B cell (primary cell): ENCODE measurements around the gene TPP2. TPM values are rescaled to one million over a fixed set of nuclear protein-coding genes. Genes with fewer than 3 reads are reported as not detected.

Experiments
- ATAC-seq: fragments of 200-7000 bp; cut with Tn5 transposase; one replicate; pipeline ENCODE4 v1.10.0; 2021; ENCODE audit warnings: low read depth, mild to moderate bottlenecking, moderate number of reproducible peaks, moderate library complexity
- CTCF ChIA-PET: fragments of 350-600 bp; sonication (Branson Sonifier 250); formaldehyde crosslinking; loops from one replicate; lab custom pipeline; 2021; ENCODE audit warnings: antibody characterized with exemption, inconsistent platforms; lab: Charles Lee
- POLR2A ChIA-PET: fragments of 350-600 bp; sonication (Branson Sonifier 250); formaldehyde crosslinking; loops from one replicate; lab custom pipeline; 2021; ENCODE audit warnings: antibody characterized with exemption; lab: Charles Lee
- DNase-seq: peaks from one replicate; pipeline ENCODE4 v3.0.0; 2013
- H2AFZ ChIP-seq: 2 replicates; pipeline ENCODE4 v1.6.1; 2012; ENCODE audit warnings: mild to moderate bottlenecking, low read depth, low read length; ENCODE audit not compliant: insufficient read depth, poor library complexity, severe bottlenecking
- H3K27ac ChIP-seq, 2 donors: 1 replicate in 1 of 2; 2 replicates in 1 of 2; pipeline ENCODE4 v1.5.1; 2012 to 2013; ENCODE audit warnings: low read length in 2 of 2, mild to moderate bottlenecking in 2 of 2, moderate library complexity in 1 of 2
- H3K27me3 ChIP-seq, 4 experiments: fragments of 200-600 bp in 1 of 4; sonication (generic) in 1 of 4; replicated peaks in 1 of 4; 1 replicate in 2 of 4; 2 replicates in 2 of 4; pipeline versions ENCODE4 v1.6.1 to v1.7.0; 2013 to 2016; ENCODE audit warnings: low read length in 3 of 4, mild to moderate bottlenecking in 2 of 4, mixed read lengths in 1 of 4, moderate library complexity in 1 of 4; ENCODE audit not compliant: insufficient read depth in 4 of 4, control insufficient read depth in 3 of 4; ENCODE audit errors: control extremely low read depth in 1 of 4
- H3K36me3 ChIP-seq, 2 experiments: replicated peaks in 1 of 2; 1 replicate in 1 of 2; 2 replicates in 1 of 2; pipeline versions ENCODE4 v1.6.1 to v1.7.1; 2013; ENCODE audit warnings: low read length in 1 of 2; ENCODE audit not compliant: insufficient read depth in 2 of 2, control insufficient read depth in 1 of 2; ENCODE audit errors: control extremely low read depth in 1 of 2, extremely low read depth in 1 of 2
- H3K4me1 ChIP-seq, 2 donors: fragments of 200-600 bp in 1 of 2; sonication (generic) in 1 of 2; 1 replicate in 1 of 2; 2 replicates in 1 of 2; pipeline versions ENCODE4 v1.5.1 to v1.6.1; 2013 to 2017; ENCODE audit warnings: low read length in 2 of 2; ENCODE audit not compliant: control insufficient read depth in 2 of 2, insufficient read depth in 2 of 2
- H3K4me2 ChIP-seq: replicated peaks from 2 replicates; pipeline ENCODE3; 2012; ENCODE audit warnings: mild to moderate bottlenecking, low read depth, low read length; ENCODE audit not compliant: poor library complexity, severe bottlenecking
- H3K4me3 ChIP-seq, 5 experiments: fragments of 200-600 bp in 1 of 5; sonication (generic) in 1 of 5; 1 replicate in 3 of 5; 2 replicates in 2 of 5; pipeline versions ENCODE4 v1.5.1 to v1.7.0; 2011 to 2016; ENCODE audit warnings: low read length in 4 of 5, mild to moderate bottlenecking in 4 of 5, low read depth in 2 of 5, control low read depth in 1 of 5, moderate library complexity in 1 of 5; ENCODE audit not compliant: insufficient read depth in 1 of 5; ENCODE audit errors: control extremely low read depth in 1 of 5, extremely low read depth in 1 of 5
- H3K79me2 ChIP-seq: fragments of 200-600 bp; sonication (generic); one replicate; pipeline ENCODE4 v1.6.0; 2016; ENCODE audit warnings: low read length; ENCODE audit not compliant: control insufficient read depth, insufficient read depth
- H3K9ac ChIP-seq: fragments of 200-600 bp; sonication (generic); 2 replicates; pipeline ENCODE4 v1.6.1; 2017; ENCODE audit warnings: mild to moderate bottlenecking, low read length, moderate library complexity
- H3K9me3 ChIP-seq, 3 donors: one replicate each; pipeline versions ENCODE4 v1.6.1 to v1.7.1; 2013; ENCODE audit warnings: low read length in 2 of 3; ENCODE audit not compliant: control insufficient read depth in 2 of 3, insufficient read depth in 1 of 3; ENCODE audit errors: control extremely low read depth in 1 of 3
- H4K20me1 ChIP-seq: 2 replicates; pipeline ENCODE4 v1.6.0; 2012; ENCODE audit warnings: mild to moderate bottlenecking, low read length; ENCODE audit not compliant: insufficient read depth, control insufficient read depth, poor library complexity, severe bottlenecking
- H3K27ac Mint-ChIP-seq: one replicate; pipeline ENCODE4 v1.8.0; 2021; ENCODE audit warnings: mixed read lengths
- H3K27me3 Mint-ChIP-seq: one replicate; pipeline ENCODE4 v1.8.0; 2021; ENCODE audit warnings: mixed read lengths
- H3K4me1 Mint-ChIP-seq: one replicate; pipeline ENCODE4 v1.8.0; 2021; ENCODE audit warnings: mixed read lengths
- H3K4me3 Mint-ChIP-seq: one replicate; pipeline ENCODE4 v1.8.0; 2021; ENCODE audit warnings: mixed read lengths
- H3K9me3 Mint-ChIP-seq: one replicate; pipeline ENCODE4 v1.8.0; 2022; ENCODE audit warnings: mixed read lengths; ENCODE audit not compliant: insufficient read depth
- CTCF ChIP-seq: fragments of 200-600 bp; IDR thresholded peaks from one replicate; pipeline ENCODE4 v1.8.0; 2022; ENCODE audit warnings: antibody characterized with exemption, mild to moderate bottlenecking
- EZH2 ChIP-seq: IDR thresholded peaks from 2 replicates; pipeline ENCODE4 v1.6.1; 2012; ENCODE audit warnings: borderline replicate concordance, low read depth, mild to moderate bottlenecking, moderate library complexity, low read length; ENCODE audit not compliant: insufficient read depth, poor library complexity, severe bottlenecking
- WGBS: methylation state at CpG from one replicate; pipeline ENCODE4 v1.1.5; 2013; ENCODE audit warnings: missing lambda C conversion rate; ENCODE audit not compliant: insufficient coverage; 5-methylcytosine and 5-hydroxymethylcytosine counted together
- intact Hi-C: fragments of 100-400 bp; cut with micrococcal nuclease; formaldehyde crosslinking; loops from one replicate; pipeline ENCODE4 v1.10.0; 2022
- polyA plus RNA-seq: library from polyadenylated mRNA; depleted of rRNA; stranded (reverse); fragments of >200 nt; gene quantifications from 2 replicates; pipeline ENCODE4 v1.2.3, GENCODE V29; 2012
- total RNA-seq, 2 donors: library from RNA; stranded (reverse); fragments of 120-200 nt in 1 of 2; gene quantifications; 1 replicate in 1 of 2; 2 replicates in 1 of 2; pipeline versions ENCODE4 v1.2.3 to v1.2.4, GENCODE V29; 2013 to 2022

The TPP2 gene
- total and polyA plus RNA-seq, 2 donors (not counting 1 experiment from before 2014, with no cell fraction given) = 22.1 to 51.1 TPM

- H3K27me3 ChIP-seq = peaks cover 0 to 5% (median 0%) of the 10 kb centered on the region in 4 experiments
- peaks cover 0 to 9% (median 0%) of the 10 kb centered on the region in 3 donors for H3K9me3 ChIP-seq
- no peak overlapping the region for H3K27ac ChIP-seq
- CTCF ChIA-PET = no interaction called here
- peaks cover 19% of the 10 kb centered on the region for H3K27me3 Mint-ChIP-seq
- H3K9ac ChIP-seq = no peak overlapping the region
- no peak overlapping the region for H3K4me2 ChIP-seq
- H4K20me1 ChIP-seq = no peaks in the 10 kb centered on the region
- POLR2A ChIA-PET = no interaction called here
- no peak for TF ChIP-seq CTCF
- no peak for TF ChIP-seq EZH2
- H3K4me3 Mint-ChIP-seq = no peak overlapping the region
- DNase-seq (no peak), ATAC-seq (no peak)
- no peaks in the 10 kb centered on the region for H3K79me2 ChIP-seq
- no peaks in the 10 kb centered on the region for H3K36me3 ChIP-seq
- no peak overlapping the region for H3K4me3 ChIP-seq
- WGBS = 70% methylated on average over 8 of the region's 8 CpGs
- H3K4me1 ChIP-seq = no peaks in the 10 kb centered on the region
- no peak overlapping the region for H2AFZ ChIP-seq
- H3K9me3 Mint-ChIP-seq = peaks cover 4% of the 10 kb centered on the region
- no peaks in the 10 kb centered on the region for H3K4me1 Mint-ChIP-seq
- intact Hi-C loops = no loop called here
- H3K27ac Mint-ChIP-seq = no peak overlapping the region
Observed at GRCh38 chr13:102702965-102703725, 106.4 kb downstream of the TPP2 start.

DNA sequence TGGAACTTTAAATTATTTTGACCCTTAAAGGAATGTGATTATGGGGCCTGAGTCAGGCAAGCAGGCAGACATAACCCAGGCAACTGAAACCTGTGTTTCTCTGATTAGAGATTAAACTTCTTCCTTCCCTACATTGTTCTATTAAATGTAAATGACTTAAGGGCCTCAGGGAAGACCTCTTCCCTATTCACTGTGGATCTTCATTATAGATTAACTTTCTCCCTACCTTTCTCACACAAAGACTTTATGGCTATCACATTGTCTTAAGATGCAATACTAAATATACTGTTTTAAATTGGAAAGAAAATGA, 106.9 kb downstream of the TPP2 start:
- Histone ChIP-seq H4K20me1 (no peaks in the 10 kb centered on the region), H3K79me2 (no peaks in the 10 kb centered on the region), H3K9me3 (peaks cover 0 to 6% (median 0%) of the 10 kb centered on the region in 3 donors), H3K27me3 (peaks cover 0 to 2% (median 0%) of the 10 kb centered on the region in 4 experiments), H3K27ac (no peak overlapping the region), H3K9ac (no peak overlapping the region), H3K36me3 (no peaks in the 10 kb centered on the region), H2AFZ (no peak overlapping the region), H3K4me3 (no peak overlapping the region), H3K4me2 (no peak overlapping the region), H3K4me1 (no peaks in the 10 kb centered on the region)
- peaks cover under 1% of the 10 kb centered on the region for H3K9me3 Mint-ChIP-seq
- no peaks in the 10 kb centered on the region for H3K4me1 Mint-ChIP-seq
- no peak overlapping the region for H3K27ac Mint-ChIP-seq
- ChIA-PET POLR2A (no interaction called here), CTCF (no interaction called here)
- H3K4me3 Mint-ChIP-seq = no peak overlapping the region
- peaks cover 14% of the 10 kb centered on the region for H3K27me3 Mint-ChIP-seq
- intact Hi-C loops = no loop called here
- ATAC-seq (no peak), DNase-seq (no peak)
- TF ChIP-seq CTCF = no peak
- TF ChIP-seq EZH2 = no peak
